H1 (cell line): Measurements from ENCODE around the gene FNDC3A. TPM values are rescaled to one million over a fixed set of nuclear protein-coding genes. Genes with fewer than 3 reads are reported as not detected.

Experiments used
- CTCF ChIA-PET: fragments of 300-600 bp; sonication (Branson Sonifier 250); formaldehyde crosslinking; loops from one replicate; lab custom pipeline; 2021; ENCODE audit not compliant: partially characterized antibody; lab: Charles Lee
- POLR2A ChIA-PET: fragments of 300-600 bp; sonication (Branson Sonifier 250); formaldehyde crosslinking; loops from one replicate; lab custom pipeline; 2021; ENCODE audit warnings: inconsistent platforms; ENCODE audit not compliant: partially characterized antibody; lab: Charles Lee
- DNase-seq, 2 experiments: peaks; one replicate each; pipeline versions ENCODE4 v3.0.0 to v3.0.0-alpha.2; 2010 to 2022; ENCODE audit warnings: low spot score in 2 of 2, low read depth in 1 of 2, mixed read lengths in 1 of 2
- FAIRE-seq: peaks from 2 replicates; lab custom pipeline; 2011; peaks lifted over from hg19 to GRCh38; lab: Jason Lieb, UNC
- H2AFZ ChIP-seq: 2 replicates; pipeline ENCODE4 v1.8.1; 2012; ENCODE audit warnings: low read length, inconsistent platforms
- H2AK5ac ChIP-seq: 2 replicates; pipeline ENCODE4 v1.6.1; 2013; ENCODE audit warnings: low read depth, low read length
- H2BK120ac ChIP-seq: replicated peaks from 2 replicates; pipeline ENCODE3; 2013; ENCODE audit warnings: low read depth, low read length, inconsistent platforms
- H2BK12ac ChIP-seq: 2 replicates; pipeline ENCODE4 v1.6.1; 2013; ENCODE audit warnings: low read depth, low read length
- H2BK15ac ChIP-seq: 2 replicates; pipeline ENCODE4 v1.6.1; 2013; ENCODE audit warnings: low read length
- H2BK20ac ChIP-seq: 2 replicates; pipeline ENCODE4 v1.6.1; 2013; ENCODE audit warnings: low read length
- H2BK5ac ChIP-seq: 2 replicates; pipeline ENCODE4 v1.6.1; 2013; ENCODE audit warnings: low read depth, low read length
- H3K14ac ChIP-seq: 2 replicates; pipeline ENCODE4 v1.6.1; 2013; ENCODE audit warnings: inconsistent platforms; ENCODE audit not compliant: insufficient read length
- H3K18ac ChIP-seq: 2 replicates; pipeline ENCODE4 v1.6.1; 2013; ENCODE audit warnings: low read length; ENCODE audit errors: extremely low read depth
- H3K23ac ChIP-seq: 2 replicates; pipeline ENCODE4 v1.6.1; 2013; ENCODE audit warnings: inconsistent platforms; ENCODE audit not compliant: insufficient read length
- H3K23me2 ChIP-seq: 2 replicates; pipeline ENCODE4 v1.6.1; 2013; ENCODE audit warnings: low read depth, low read length
- H3K27ac ChIP-seq: 2 replicates; pipeline ENCODE4 v1.6.1; 2011; ENCODE audit warnings: low read depth, low read length, inconsistent platforms
- H3K27me3 ChIP-seq, 4 experiments: replicated peaks in 1 of 4; 1 replicate in 1 of 4; 2 replicates in 3 of 4; pipeline versions ENCODE4 v1.6.1 to v1.8.1; 2011 to 2013; ENCODE audit warnings: low read length in 3 of 4, mild to moderate bottlenecking in 3 of 4, inconsistent platforms in 2 of 4, mixed read lengths in 2 of 4, moderate library complexity in 1 of 4; ENCODE audit not compliant: control insufficient read depth in 3 of 4, insufficient read depth in 3 of 4; ENCODE audit errors: extremely low read depth in 1 of 4
- H3K36me3 ChIP-seq, 4 experiments: 2 replicates each; pipeline versions ENCODE4 v1.6.1 to v1.8.1; 2011 to 2013; ENCODE audit warnings: mild to moderate bottlenecking in 4 of 4, low read length in 3 of 4, moderate library complexity in 2 of 4, control low read depth in 1 of 4, inconsistent platforms in 1 of 4; ENCODE audit not compliant: insufficient read depth in 4 of 4, control insufficient read depth in 2 of 4
- H3K4ac ChIP-seq: replicated peaks from 2 replicates; pipeline ENCODE3; 2013; ENCODE audit warnings: low read length, low read depth, mixed read lengths, inconsistent platforms; ENCODE audit not compliant: insufficient read length
- H3K4me1 ChIP-seq, 4 experiments: replicated peaks in 1 of 4; 1 replicate in 1 of 4; 2 replicates in 3 of 4; pipeline versions ENCODE4 v1.6.1 to v1.8.1; 2011 to 2013; ENCODE audit warnings: low read length in 3 of 4, inconsistent platforms in 2 of 4, mixed read lengths in 1 of 4; ENCODE audit not compliant: insufficient read depth in 4 of 4, control insufficient read depth in 3 of 4
- H3K4me2 ChIP-seq, 2 experiments: 2 replicates each; pipeline versions ENCODE4 v1.6.1 to v1.8.1; 2011 to 2013; ENCODE audit warnings: low read depth in 2 of 2, low read length in 2 of 2, control low read depth in 1 of 2, inconsistent platforms in 1 of 2, mild to moderate bottlenecking in 1 of 2; ENCODE audit not compliant: insufficient read depth in 1 of 2
- H3K4me3 ChIP-seq, 4 experiments: fragments of 200-600, 300-600 bp in 1 of 4; sonication (generic), shearing (Covaris generic), sonication (Bioruptor Twin) in 1 of 4; 2 replicates each; pipeline versions ENCODE4 v1.5.1 to v1.8.1; 2011 to 2016; ENCODE audit warnings: low read length in 4 of 4, low read depth in 3 of 4, control low read depth in 2 of 4, inconsistent platforms in 2 of 4, mild to moderate bottlenecking in 2 of 4, mixed read lengths in 1 of 4, moderate library complexity in 1 of 4; ENCODE audit not compliant: insufficient read depth in 2 of 4; ENCODE audit errors: extremely low read depth in 1 of 4
- H3K56ac ChIP-seq: replicated peaks from 2 replicates; pipeline ENCODE3; 2013; ENCODE audit warnings: low read depth, mild to moderate bottlenecking, mixed read lengths, low read length, inconsistent platforms; ENCODE audit not compliant: insufficient read length
- H3K79me1 ChIP-seq: 2 replicates; pipeline ENCODE4 v1.6.1; 2013; ENCODE audit warnings: low read depth, low read length, control low read depth
- H3K79me2 ChIP-seq, 2 experiments: 2 replicates each; pipeline versions ENCODE4 v1.6.1 to v1.8.1; 2012 to 2013; ENCODE audit warnings: low read length in 2 of 2, mild to moderate bottlenecking in 2 of 2, inconsistent platforms in 1 of 2; ENCODE audit not compliant: insufficient read depth in 2 of 2, control insufficient read depth in 1 of 2
- H3K9ac ChIP-seq, 4 experiments: replicated peaks in 1 of 4; 1 replicate in 1 of 4; 2 replicates in 3 of 4; pipeline versions ENCODE4 v1.6.1 to v1.8.1; 2011 to 2013; ENCODE audit warnings: low read depth in 3 of 4, low read length in 3 of 4, control low read depth in 2 of 4, mild to moderate bottlenecking in 2 of 4, moderate library complexity in 2 of 4, inconsistent platforms in 1 of 4; ENCODE audit errors: extremely low read depth in 1 of 4
- H3K9me3 ChIP-seq, 2 experiments: 2 replicates each; pipeline versions ENCODE4 v1.6.1 to v1.8.1; 2012 to 2013; ENCODE audit warnings: mild to moderate bottlenecking in 2 of 2, moderate library complexity in 2 of 2, control low read depth in 1 of 2, inconsistent platforms in 1 of 2, low read depth in 1 of 2, low read length in 1 of 2, mixed read lengths in 1 of 2; ENCODE audit not compliant: insufficient read depth in 2 of 2
- H4K20me1 ChIP-seq, 2 experiments: replicated peaks in 1 of 2; 2 replicates each; pipeline versions ENCODE3 to v1.8.1; 2011 to 2013; ENCODE audit warnings: inconsistent platforms in 2 of 2, low read length in 2 of 2, mild to moderate bottlenecking in 1 of 2; ENCODE audit not compliant: insufficient read depth in 2 of 2, control insufficient read depth in 1 of 2
- H4K5ac ChIP-seq: 2 replicates; pipeline ENCODE4 v1.6.1; 2013; ENCODE audit warnings: low read length, low read depth, mixed read lengths, inconsistent platforms; ENCODE audit not compliant: insufficient read length
- H4K8ac ChIP-seq: 2 replicates; pipeline ENCODE4 v1.8.0; 2013; ENCODE audit warnings: mild to moderate bottlenecking, moderate library complexity, low read length, inconsistent platforms; ENCODE audit not compliant: insufficient read depth; ENCODE audit errors: extremely low read depth
- H4K91ac ChIP-seq: replicated peaks from 2 replicates; pipeline ENCODE3; 2013; ENCODE audit warnings: low read length, mixed read lengths, inconsistent platforms; ENCODE audit not compliant: insufficient read length
- BRCA1 ChIP-seq: IDR thresholded peaks from 2 replicates; pipeline ENCODE4 v1.6.1; 2012; ENCODE audit warnings: low read depth, low read length, improper control_type of control experiment
- CBX5 ChIP-seq: fragments of 300-800, 300-1000 bp; sonication (generic); IDR thresholded peaks from 2 replicates; pipeline ENCODE4 v1.7.1; 2016; ENCODE audit warnings: antibody characterized with exemption, low read length, low read depth
- CHD1 ChIP-seq: IDR thresholded peaks from 2 replicates; pipeline ENCODE4 v1.6.1; 2012; ENCODE audit warnings: low read depth, low read length, improper control_type of control experiment
- KDM1A ChIP-seq: fragments of 200-600, 300-600 bp; sonication (generic); IDR thresholded peaks from 2 replicates; pipeline ENCODE4 v1.7.1; 2016; ENCODE audit warnings: mild to moderate bottlenecking, low read length, borderline replicate concordance
- KDM4A ChIP-seq: IDR thresholded peaks from one replicate; pipeline ENCODE4 v1.7.1; 2012; ENCODE audit warnings: low read depth, mild to moderate bottlenecking, moderate library complexity, low read length, inconsistent platforms; ENCODE audit not compliant: severe bottlenecking
- POLR2A ChIP-seq, 2 experiments: IDR thresholded peaks; 1 replicate in 1 of 2; 2 replicates in 1 of 2; pipeline ENCODE4 v1.6.1; 2011; ENCODE audit warnings: low read depth in 2 of 2, low read length in 2 of 2, mild to moderate bottlenecking in 2 of 2; ENCODE audit errors: control extremely low read depth in 1 of 2
- POLR2AphosphoS5 ChIP-seq: IDR thresholded peaks from 2 replicates; pipeline ENCODE4 v1.6.1; 2011; ENCODE audit warnings: low read depth, low read length
- SIRT6 ChIP-seq: IDR thresholded peaks from one replicate; pipeline ENCODE4 v1.7.1; 2012; ENCODE audit warnings: low read length, inconsistent platforms
- TAF1 ChIP-seq: IDR thresholded peaks from 2 replicates; pipeline ENCODE4 v1.6.1; 2011; ENCODE audit warnings: mild to moderate bottlenecking, low read depth, low read length
- TEAD4 ChIP-seq: IDR thresholded peaks from 2 replicates; pipeline ENCODE4 v1.6.1; 2012; ENCODE audit warnings: low read depth, low read length, inconsistent platforms, mixed read lengths
- WGBS, 2 experiments: shearing (Covaris generic) in 1 of 2; methylation state at CpG; one replicate each; pipeline versions ENCODE4 v1.1.6 to v1.1.7; 2013 to 2015; ENCODE audit warnings: low lambda C conversion rate in 2 of 2, mixed read lengths in 2 of 2, inconsistent platforms in 1 of 2, low coverage in 1 of 2, missing lambda C conversion rate in 1 of 2; ENCODE audit not compliant: insufficient replicate concordance in 2 of 2, insufficient coverage in 1 of 2, insufficient read length in 1 of 2; ENCODE audit errors: extremely low coverage in 1 of 2, missing lambda C conversion rate in 1 of 2; 5-methylcytosine and 5-hydroxymethylcytosine counted together
- polyA plus RNA-seq, 7 experiments: library from polyadenylated mRNA; depleted of rRNA in 3 of 7; stranded (reverse) in 5 of 7; unstranded in 2 of 7; fragments of >200 nt in 5 of 7; fragments of 200-250 nt in 2 of 7; gene quantifications; 1 replicate in 5 of 7; 2 replicates in 1 of 7; 4 replicates in 1 of 7; pipeline versions ENCODE4 v1.2.1 to v1.2.3, GENCODE V29; 2011 to 2013; ENCODE audit warnings: missing spikeins in 2 of 7, mixed read lengths in 2 of 7
- total RNA-seq: library from RNA; stranded (reverse); fragmentation: NEBNext Ultra II Directional; extraction: Animal tissue kit (Norgen Biotek cat#: 25700); gene quantifications from 2 replicates; pipeline ENCODE4 v1.2.1, GENCODE V29; 2021

FNDC3A gene
- total and polyA plus RNA-seq, 2 of the 8 experiments (the other 6 are each of a cell fraction or from before 2014, with no cell fraction given): 14.6 to 26.0 TPM

DNA sequence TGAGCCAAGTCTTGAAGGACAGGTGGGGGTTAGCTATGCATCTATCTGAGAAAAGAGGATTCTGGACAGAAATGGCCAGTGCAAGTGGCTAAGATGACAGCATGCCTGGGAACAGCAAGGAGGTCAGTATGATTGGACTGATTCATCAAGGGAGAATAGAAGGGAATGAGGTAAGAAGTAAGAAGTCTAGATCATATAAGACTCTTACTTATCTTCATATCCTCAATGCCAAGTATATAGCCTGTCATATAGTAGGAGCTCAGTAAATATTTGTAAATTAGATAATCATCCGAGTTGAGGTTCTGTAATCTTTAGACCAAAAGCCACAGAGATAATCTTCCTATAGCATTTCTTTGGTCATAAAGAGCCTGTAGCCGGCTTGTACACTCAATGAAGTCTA is 141.2 kb downstream of the FNDC3A start:
- Histone ChIP-seq H3K27ac (no peak overlapping the region), H2BK20ac (no peak overlapping the region), H3K4ac (no peak overlapping the region), H2BK15ac (no peak overlapping the region), H3K79me1 (no peaks in the 10 kb centered on the region), H4K5ac (no peak overlapping the region), H2AFZ (no peak overlapping the region), H3K36me3 (peaks cover 0 to 16% (median 8%) of the 10 kb centered on the region in 4 experiments; a peak in 5 of 8 replicates), H4K8ac (no peak overlapping the region), H2BK12ac (no peak overlapping the region), H4K20me1 (no peaks in the 10 kb centered on the region), H3K4me1 (peaks cover 0 to 2% (median 0%) of the 10 kb centered on the region in 4 experiments; a peak in 3 of 7 replicates), H3K9me3 (no peaks in the 10 kb centered on the region; a peak in 1 of 4 replicates), H3K14ac (no peak overlapping the region), H3K23ac (no peak overlapping the region), H3K18ac (no peak overlapping the region), H2AK5ac (no peak overlapping the region), H3K23me2 (peaks cover 5% of the 10 kb centered on the region; the same call in 1 of the 2 replicates), H3K4me3 (no peak overlapping the region), H3K9ac (no peak overlapping the region), H3K27me3 (no peaks in the 10 kb centered on the region), H2BK5ac (no peak overlapping the region), H3K4me2 (no peak overlapping the region), H3K79me2 (peaks cover 0 to 36% of the 10 kb centered on the region in 2 experiments; a peak in 2 of 4 replicates), H3K56ac (no peak overlapping the region), H4K91ac (no peak overlapping the region), H2BK120ac (no peak overlapping the region)
- no peak for TF ChIP-seq CBX5
- no peak for TF ChIP-seq TAF1
- TF ChIP-seq KDM1A: no peak
- TF ChIP-seq POLR2AphosphoS5: no peak
- no peak for TF ChIP-seq BRCA1
- no peak for TF ChIP-seq KDM4A
- no peak for TF ChIP-seq CHD1
- no peak for TF ChIP-seq TEAD4
- no peak for TF ChIP-seq SIRT6
- TF ChIP-seq POLR2A (IDR thresholded peaks at IDR 0.05; ENCODE audit: control extremely low read depth in 1 of 2, low read depth in 2 of 2, low read length in 2 of 2): no peak
- CTCF ChIA-PET: interaction anchor here (1.3 kb wide), 1 partner anchor 18 kb away, joined by 3 read pairs; no protein-coding TSS in a partner anchor
- DNase-seq (no peak), FAIRE-seq (no peak)
- WGBS, 2 experiments: 90% methylated on average over 2 of the region's 2 CpGs; no CpG with 5 or more reads in 1 of the 2 experiments
- POLR2A ChIA-PET: interaction anchor here (1.1 kb wide), 1 partner anchor 9 kb away, joined by 3 read pairs; no protein-coding TSS in a partner anchor
